KMS-11 (cell line): ENCODE data around the gene LAMA2.

ENCODE experiments used
- H2AFZ ChIP-seq: fragments of 200-600 bp; sonication (generic); 2 replicates; pipeline ENCODE4 v1.6.1; 2016; ENCODE audit warnings: antibody characterized with exemption, mixed run types, low read depth
- H3K27ac ChIP-seq: fragments of 200-600 bp; sonication (generic); 2 replicates; pipeline ENCODE4 v1.6.1; 2016; ENCODE audit warnings: mild to moderate bottlenecking, mixed run types
- H3K27me3 ChIP-seq: fragments of 200-600 bp; sonication (generic); 2 replicates; pipeline ENCODE4 v1.6.1; 2017; ENCODE audit warnings: mild to moderate bottlenecking, low read depth, mixed run types, moderate library complexity; ENCODE audit not compliant: insufficient read depth
- H3K36me3 ChIP-seq: fragments of 200-600 bp; sonication (generic); 2 replicates; pipeline ENCODE4 v1.6.1; 2017; ENCODE audit warnings: mild to moderate bottlenecking, mixed run types; ENCODE audit not compliant: insufficient read depth
- H3K4me1 ChIP-seq: fragments of 200-600 bp; sonication (generic); 2 replicates; pipeline ENCODE4 v1.6.1; 2016; ENCODE audit warnings: mild to moderate bottlenecking, low read depth, mixed run types; ENCODE audit not compliant: poor library complexity, severe bottlenecking
- H3K4me2 ChIP-seq: fragments of 200-600 bp; sonication (generic); 2 replicates; pipeline ENCODE4 v1.7.0; 2016; ENCODE audit warnings: mild to moderate bottlenecking, mixed run types
- H3K4me3 ChIP-seq: fragments of 200-600 bp; sonication (generic); IDR thresholded peaks from 2 replicates; pipeline ENCODE4 v1.6.1; 2017; ENCODE audit warnings: low read depth, low read length, mixed read lengths; ENCODE audit not compliant: insufficient read depth
- H3K79me2 ChIP-seq: fragments of 200-600 bp; sonication (generic); 2 replicates; pipeline ENCODE4 v1.6.1; 2016; ENCODE audit warnings: low read depth, mixed run types; ENCODE audit not compliant: insufficient read depth
- H3K9ac ChIP-seq: fragments of 200-600 bp; sonication (generic); 2 replicates; pipeline ENCODE4 v1.6.1; 2016; ENCODE audit warnings: mild to moderate bottlenecking, mixed run types
- H4K20me1 ChIP-seq: fragments of 200-600 bp; sonication (generic); 2 replicates; pipeline ENCODE4 v1.6.1; 2016; ENCODE audit warnings: mild to moderate bottlenecking, mixed run types; ENCODE audit not compliant: insufficient read depth
- TF ChIP-seq, protein P1 (sequence below): fragments of 200-600 bp; sonication (generic); conservative IDR thresholded peaks from 2 replicates; pipeline ENCODE4 v1.6.1; 2017; ENCODE audit warnings: low read depth, mild to moderate bottlenecking, antibody characterized with exemption, low read length, moderate library complexity, mixed read lengths

LAMA2 gene

DNA sequence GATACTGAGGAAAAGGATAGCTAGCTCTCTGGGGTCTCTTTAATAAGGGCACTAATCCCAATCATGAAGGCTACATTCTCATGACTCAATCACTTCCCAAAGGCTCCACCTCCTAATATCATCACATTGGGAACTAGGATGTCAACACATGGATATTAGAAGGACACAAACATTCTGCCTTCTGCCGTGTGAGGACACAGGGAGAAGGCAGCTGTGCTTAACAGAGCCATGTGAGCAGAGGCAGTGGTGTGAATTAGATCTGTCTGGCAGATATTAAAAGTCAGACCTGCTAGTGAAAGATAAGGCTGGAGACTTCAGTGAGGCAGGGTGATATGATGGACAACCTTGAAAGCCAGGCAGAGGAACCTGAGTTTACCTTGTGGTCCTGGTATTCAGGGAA, 485.1 kb downstream of the LAMA2 start:
- no peaks in the 10 kb centered on the region for H3K27me3 ChIP-seq
- no peaks in the 10 kb centered on the region for H3K79me2 ChIP-seq
- H2AFZ ChIP-seq = no peak overlapping the region
- H4K20me1 ChIP-seq = no peaks in the 10 kb centered on the region
- no peak overlapping the region for H3K9ac ChIP-seq
- TF ChIP-seq, protein P1, sequence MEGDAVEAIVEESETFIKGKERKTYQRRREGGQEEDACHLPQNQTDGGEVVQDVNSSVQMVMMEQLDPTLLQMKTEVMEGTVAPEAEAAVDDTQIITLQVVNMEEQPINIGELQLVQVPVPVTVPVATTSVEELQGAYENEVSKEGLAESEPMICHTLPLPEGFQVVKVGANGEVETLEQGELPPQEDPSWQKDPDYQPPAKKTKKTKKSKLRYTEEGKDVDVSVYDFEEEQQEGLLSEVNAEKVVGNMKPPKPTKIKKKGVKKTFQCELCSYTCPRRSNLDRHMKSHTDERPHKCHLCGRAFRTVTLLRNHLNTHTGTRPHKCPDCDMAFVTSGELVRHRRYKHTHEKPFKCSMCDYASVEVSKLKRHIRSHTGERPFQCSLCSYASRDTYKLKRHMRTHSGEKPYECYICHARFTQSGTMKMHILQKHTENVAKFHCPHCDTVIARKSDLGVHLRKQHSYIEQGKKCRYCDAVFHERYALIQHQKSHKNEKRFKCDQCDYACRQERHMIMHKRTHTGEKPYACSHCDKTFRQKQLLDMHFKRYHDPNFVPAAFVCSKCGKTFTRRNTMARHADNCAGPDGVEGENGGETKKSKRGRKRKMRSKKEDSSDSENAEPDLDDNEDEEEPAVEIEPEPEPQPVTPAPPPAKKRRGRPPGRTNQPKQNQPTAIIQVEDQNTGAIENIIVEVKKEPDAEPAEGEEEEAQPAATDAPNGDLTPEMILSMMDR = no peak
- H3K4me2 ChIP-seq = no peak overlapping the region
- H3K36me3 ChIP-seq = no peaks in the 10 kb centered on the region
- no peak overlapping the region for H3K4me3 ChIP-seq
- H3K27ac ChIP-seq = no peak overlapping the region
- peaks cover 5% of the 10 kb centered on the region for H3K4me1 ChIP-seq

DNA sequence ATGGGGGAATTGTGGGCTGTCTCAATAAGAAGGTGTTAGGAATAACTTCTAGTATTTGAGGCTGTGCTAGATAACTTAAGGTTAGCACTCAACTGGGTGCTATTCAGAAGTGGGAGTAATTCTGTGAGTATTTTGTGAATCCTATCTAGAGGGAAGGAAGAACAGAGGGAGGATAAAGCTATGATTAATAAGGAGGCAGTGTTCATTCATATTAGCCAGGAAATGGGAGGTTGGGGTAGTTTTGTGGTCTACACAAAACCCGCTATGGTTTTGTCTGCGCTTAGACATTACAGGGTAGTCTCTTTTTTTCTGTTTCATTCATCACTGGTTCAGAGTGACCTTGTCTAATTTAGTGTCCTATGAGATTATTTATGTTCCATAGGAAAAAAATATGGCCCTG, 486.0 kb downstream of the LAMA2 start:
- Histone ChIP-seq H3K4me2 (no peak overlapping the region), H2AFZ (no peak overlapping the region), H3K79me2 (no peaks in the 10 kb centered on the region), H3K27me3 (no peaks in the 10 kb centered on the region), H3K4me1 (peaks cover 5% of the 10 kb centered on the region), H3K27ac (no peak overlapping the region), H4K20me1 (no peaks in the 10 kb centered on the region), H3K9ac (no peak overlapping the region), H3K4me3 (no peak overlapping the region), H3K36me3 (no peaks in the 10 kb centered on the region)
- TF ChIP-seq, protein P1 = no peak

DNA sequence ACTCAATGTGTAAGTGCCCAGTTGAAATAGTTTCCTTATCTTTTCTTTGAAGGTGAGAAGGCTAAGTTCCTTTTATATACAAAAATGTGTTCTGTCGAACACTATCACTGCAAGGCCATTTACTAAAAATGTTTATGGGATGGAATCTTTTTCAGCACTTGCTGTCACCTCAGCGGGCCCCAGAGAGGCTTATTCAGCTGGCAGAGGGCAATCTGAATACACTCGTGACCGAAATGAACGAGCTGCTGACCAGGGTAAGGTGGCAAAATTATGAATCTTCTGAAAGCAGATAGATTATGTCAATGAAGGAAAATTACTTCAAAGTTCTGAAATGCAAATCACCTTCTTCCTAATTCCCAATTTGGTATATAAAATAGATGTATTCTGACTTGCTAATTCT, 486.8 kb downstream of the LAMA2 start:
- Histone ChIP-seq H3K9ac (no peak overlapping the region), H3K4me1 (peaks cover 5% of the 10 kb centered on the region), H3K79me2 (no peaks in the 10 kb centered on the region), H3K27ac (no peak overlapping the region), H4K20me1 (no peaks in the 10 kb centered on the region), H3K4me2 (no peak overlapping the region), H2AFZ (no peak overlapping the region), H3K27me3 (no peaks in the 10 kb centered on the region), H3K4me3 (no peak overlapping the region), H3K36me3 (no peaks in the 10 kb centered on the region)
- TF ChIP-seq, protein P1 = no peak

DNA sequence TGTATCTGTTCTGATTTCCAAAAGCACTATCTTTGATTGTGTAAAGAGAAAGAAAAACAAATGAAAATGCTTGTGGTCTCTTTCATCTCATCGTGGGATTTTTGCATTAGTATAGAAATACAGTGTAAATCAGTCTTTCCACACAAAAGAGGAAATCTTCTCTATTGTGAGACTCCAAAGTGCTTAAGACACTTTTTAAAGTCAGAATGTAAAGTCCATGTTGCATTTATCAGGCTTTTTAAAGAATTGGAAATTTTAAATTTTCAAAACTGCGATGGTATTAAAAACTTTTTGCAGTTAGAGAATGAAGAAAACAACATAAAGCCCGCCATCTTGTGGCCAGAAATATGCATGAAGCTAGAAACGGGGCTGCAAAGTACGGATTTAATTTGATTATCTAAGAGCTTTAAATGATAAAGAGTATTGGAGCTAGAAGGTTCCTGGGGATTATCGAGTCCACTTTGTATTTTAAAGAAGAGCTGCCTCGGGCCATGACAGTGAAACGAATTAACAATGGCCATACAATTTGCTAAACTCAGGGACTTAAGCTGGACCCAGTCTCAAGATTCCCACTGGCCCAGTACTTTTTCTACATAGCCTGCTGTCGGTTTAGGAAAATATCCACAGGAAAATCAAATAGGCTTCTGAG, 487.5 kb downstream of the LAMA2 start:
- Histone ChIP-seq H3K27me3 (no peaks in the 10 kb centered on the region), H3K9ac (no peak overlapping the region), H3K79me2 (no peaks in the 10 kb centered on the region), H3K4me1 (peaks cover 5% of the 10 kb centered on the region), H2AFZ (no peak overlapping the region), H3K36me3 (no peaks in the 10 kb centered on the region), H3K4me2 (no peak overlapping the region), H4K20me1 (no peaks in the 10 kb centered on the region), H3K4me3 (no peak overlapping the region), H3K27ac (no peak overlapping the region)
- TF ChIP-seq, protein P1 = peak; percentile 86
